HG03378 (cell line): Measurements from ENCODE around the gene EPS8L2.

Experiments
- ATAC-seq: cut with Tn5 transposase; IDR thresholded peaks from one replicate; pipeline ENCODE4 v1.9.1; 2021; ENCODE audit warnings: mild to moderate bottlenecking, moderate library complexity; ENCODE audit not compliant: unreplicated experiment

The EPS8L2 gene

GRCh38 chr11:703506-703905, 2.5 kb upstream of the EPS8L2 start:
- no peak for ATAC-seq

- ATAC-seq, result no peak
These were observed 1.8 kb upstream of the EPS8L2 start for GRCh38 chr11:704228-704674.

- ATAC-seq, result no peak
These were observed 1.0 kb upstream of the EPS8L2 start for GRCh38 chr11:704781-705645.

DNA sequence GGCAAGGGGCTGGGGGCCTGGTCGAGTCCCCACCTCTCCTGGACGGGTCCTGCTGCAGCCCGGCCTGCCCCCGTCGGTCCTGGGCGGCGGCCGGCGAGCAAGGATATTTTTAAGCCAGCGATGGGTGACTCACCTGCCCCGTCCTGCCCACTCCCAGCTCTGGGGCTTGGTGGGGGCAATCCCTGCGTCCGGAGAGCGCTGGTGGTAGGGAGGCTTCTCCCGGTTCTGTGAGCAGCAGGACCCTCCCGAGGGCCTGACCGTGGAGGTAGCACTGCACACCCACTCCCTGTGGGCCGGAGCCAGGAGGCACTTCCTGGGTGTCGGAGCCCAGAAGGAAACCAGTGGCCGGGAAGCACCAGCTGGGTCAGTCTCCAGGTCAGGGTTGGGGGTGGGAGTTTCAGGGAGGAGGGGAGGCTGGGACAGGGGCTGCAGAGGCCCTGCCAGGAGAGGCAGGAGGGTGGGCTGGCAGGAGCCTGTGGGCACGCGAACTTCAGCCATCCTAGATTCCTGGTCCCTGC, 467 bp downstream of the EPS8L2 start:
- no peak for ATAC-seq

DNA sequence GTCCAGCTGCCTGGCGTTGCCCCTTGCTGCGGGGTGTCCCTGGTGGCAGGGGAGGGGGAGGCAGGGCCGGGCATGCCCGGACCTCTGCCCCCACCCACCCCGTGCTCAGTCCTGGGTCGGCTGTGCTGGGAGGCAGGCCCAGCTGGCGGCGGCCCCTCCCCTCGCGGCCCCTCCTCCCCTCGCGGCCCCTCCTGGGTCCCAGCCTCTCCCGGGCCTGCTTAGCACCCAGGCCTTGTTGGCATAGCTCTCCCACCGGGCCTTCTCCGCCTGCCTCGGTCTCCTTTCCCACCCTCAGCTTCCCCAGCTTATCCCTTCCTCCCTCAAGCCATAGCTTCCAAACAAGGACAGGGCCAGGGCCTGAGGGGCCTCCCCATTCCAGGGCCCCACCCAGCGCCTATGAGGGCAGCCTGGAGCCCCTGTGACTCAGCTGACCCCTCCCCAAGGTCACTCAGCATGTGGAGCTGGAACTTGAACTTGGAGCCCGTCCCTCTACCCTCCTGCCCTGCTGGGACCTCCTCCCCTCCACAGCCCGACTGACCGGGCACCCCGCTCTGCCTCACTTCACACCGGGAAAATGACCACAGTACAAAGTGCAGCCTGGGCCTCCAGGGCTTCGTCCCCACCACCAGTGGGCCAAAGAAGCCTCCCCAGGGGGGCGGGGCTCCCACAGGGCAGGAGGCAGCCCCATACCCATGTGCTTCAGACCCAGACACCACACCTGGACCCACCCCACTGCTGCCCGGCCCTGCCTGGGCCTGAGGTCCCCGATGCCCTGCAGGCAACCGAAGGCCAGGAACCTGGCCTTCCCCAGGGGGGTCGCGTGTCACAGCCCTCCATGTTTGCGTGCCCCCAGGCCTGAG, 1.2 kb downstream of the EPS8L2 start:
- no peak for ATAC-seq

GRCh38 chr11:707817-708420, 1.9 kb downstream of the EPS8L2 start:
- no peak for ATAC-seq

- no peak for ATAC-seq
These were observed 2.5 kb downstream of the EPS8L2 start for GRCh38 chr11:708511-708910.

GRCh38 chr11:709109-709997, 3.3 kb downstream of the EPS8L2 start:
- no peak for ATAC-seq

- no peak for ATAC-seq
These were observed 8.4 kb downstream of the EPS8L2 start for GRCh38 chr11:714436-714835.

GRCh38 chr11:719214-720016, 13.4 kb downstream of the EPS8L2 start:
- no peak for ATAC-seq

DNA sequence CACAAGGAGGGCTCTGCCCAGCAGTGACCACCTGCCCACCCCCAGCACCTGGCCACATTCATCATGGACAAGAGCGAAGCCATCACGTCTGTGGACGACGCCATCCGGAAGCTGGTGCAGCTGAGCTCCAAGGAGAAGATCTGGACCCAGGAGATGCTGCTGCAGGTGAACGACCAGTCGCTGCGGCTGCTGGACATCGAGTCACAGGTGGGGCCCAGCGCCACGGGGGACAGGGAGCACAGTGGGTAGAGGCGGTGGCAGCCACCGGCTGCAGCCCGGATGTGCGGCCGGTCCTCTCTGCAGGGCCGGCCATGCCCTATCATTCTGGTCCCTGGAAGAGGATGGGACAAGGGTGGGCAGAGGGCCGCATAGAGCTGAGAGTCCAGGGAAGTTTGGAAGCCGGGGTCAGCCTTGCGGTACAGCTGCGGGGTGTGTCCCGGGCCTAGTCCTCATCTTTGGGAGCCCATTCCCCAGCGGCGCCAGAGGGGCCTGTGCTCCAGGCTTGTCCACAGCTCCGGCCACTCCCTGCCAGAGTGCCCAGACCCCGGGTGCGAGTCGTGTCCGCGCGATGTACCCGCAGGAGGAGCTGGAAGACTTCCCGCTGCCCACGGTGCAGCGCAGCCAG, 14.1 kb downstream of the EPS8L2 start:
- no peak for ATAC-seq

- no peak for ATAC-seq
These were observed 14.7 kb downstream of the EPS8L2 start for GRCh38 chr11:720642-721246.

DNA sequence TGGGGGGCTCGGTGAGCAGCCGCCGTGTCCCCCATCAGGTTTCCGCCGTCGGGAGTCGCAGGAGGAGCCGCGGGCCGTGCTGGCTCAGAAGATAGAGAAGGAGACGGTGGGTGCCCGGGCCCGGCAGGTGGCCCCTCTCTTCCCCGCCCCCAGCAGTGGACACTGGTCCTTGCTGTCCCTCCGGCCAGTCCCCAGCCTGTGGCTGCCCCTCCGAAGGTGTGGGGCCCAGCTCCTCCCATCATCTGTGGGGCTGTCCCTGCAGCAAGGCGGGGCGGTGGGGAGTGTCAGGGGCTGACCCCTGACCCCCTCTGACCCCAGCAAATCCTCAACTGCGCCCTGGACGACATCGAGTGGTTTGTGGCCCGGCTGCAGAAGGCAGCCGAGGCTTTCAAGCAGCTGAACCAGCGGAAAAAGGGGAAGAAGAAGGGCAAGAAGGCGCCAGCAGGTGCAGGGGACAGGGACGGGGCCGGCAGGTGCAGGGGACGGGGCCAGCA, 15.3 kb downstream of the EPS8L2 start:
- no peak for ATAC-seq

GRCh38 chr11:721741-722345, 15.8 kb downstream of the EPS8L2 start:
- ATAC-seq, result no peak

- no peak for ATAC-seq
These were observed 16.3 kb downstream of the EPS8L2 start for GRCh38 chr11:722346-722811.

- ATAC-seq, result no peak
These were observed 17.3 kb downstream of the EPS8L2 start for GRCh38 chr11:723120-723883.
